B cell (primary cell): ENCODE measurements around the gene C14orf119. TPM values are rescaled to one million over a fixed set of nuclear protein-coding genes. Genes with fewer than 3 reads are reported as not detected.

Experiments used
- ATAC-seq: fragments of 200-7000 bp; cut with Tn5 transposase; one replicate; pipeline ENCODE4 v1.10.0; 2021; ENCODE audit warnings: low read depth, mild to moderate bottlenecking, moderate number of reproducible peaks, moderate library complexity
- CTCF ChIA-PET: fragments of 350-600 bp; sonication (Branson Sonifier 250); formaldehyde crosslinking; loops from one replicate; lab custom pipeline; 2021; ENCODE audit warnings: antibody characterized with exemption, inconsistent platforms; lab: Charles Lee
- POLR2A ChIA-PET: fragments of 350-600 bp; sonication (Branson Sonifier 250); formaldehyde crosslinking; loops from one replicate; lab custom pipeline; 2021; ENCODE audit warnings: antibody characterized with exemption; lab: Charles Lee
- DNase-seq: peaks from one replicate; pipeline ENCODE4 v3.0.0; 2013
- H2AFZ ChIP-seq: 2 replicates; pipeline ENCODE4 v1.6.1; 2012; ENCODE audit warnings: mild to moderate bottlenecking, low read depth, low read length; ENCODE audit not compliant: insufficient read depth, poor library complexity, severe bottlenecking
- H3K27ac ChIP-seq, 2 donors: 1 replicate in 1 of 2; 2 replicates in 1 of 2; pipeline ENCODE4 v1.5.1; 2012 to 2013; ENCODE audit warnings: low read length in 2 of 2, mild to moderate bottlenecking in 2 of 2, moderate library complexity in 1 of 2
- H3K27me3 ChIP-seq, 4 experiments: fragments of 200-600 bp in 1 of 4; sonication (generic) in 1 of 4; replicated peaks in 1 of 4; 1 replicate in 2 of 4; 2 replicates in 2 of 4; pipeline versions ENCODE4 v1.6.1 to v1.7.0; 2013 to 2016; ENCODE audit warnings: low read length in 3 of 4, mild to moderate bottlenecking in 2 of 4, mixed read lengths in 1 of 4, moderate library complexity in 1 of 4; ENCODE audit not compliant: insufficient read depth in 4 of 4, control insufficient read depth in 3 of 4; ENCODE audit errors: control extremely low read depth in 1 of 4
- H3K36me3 ChIP-seq, 2 experiments: replicated peaks in 1 of 2; 1 replicate in 1 of 2; 2 replicates in 1 of 2; pipeline versions ENCODE4 v1.6.1 to v1.7.1; 2013; ENCODE audit warnings: low read length in 1 of 2; ENCODE audit not compliant: insufficient read depth in 2 of 2, control insufficient read depth in 1 of 2; ENCODE audit errors: control extremely low read depth in 1 of 2, extremely low read depth in 1 of 2
- H3K4me1 ChIP-seq, 2 donors: fragments of 200-600 bp in 1 of 2; sonication (generic) in 1 of 2; 1 replicate in 1 of 2; 2 replicates in 1 of 2; pipeline versions ENCODE4 v1.5.1 to v1.6.1; 2013 to 2017; ENCODE audit warnings: low read length in 2 of 2; ENCODE audit not compliant: control insufficient read depth in 2 of 2, insufficient read depth in 2 of 2
- H3K4me2 ChIP-seq: replicated peaks from 2 replicates; pipeline ENCODE3; 2012; ENCODE audit warnings: mild to moderate bottlenecking, low read depth, low read length; ENCODE audit not compliant: poor library complexity, severe bottlenecking
- H3K4me3 ChIP-seq, 5 experiments: fragments of 200-600 bp in 1 of 5; sonication (generic) in 1 of 5; 1 replicate in 3 of 5; 2 replicates in 2 of 5; pipeline versions ENCODE4 v1.5.1 to v1.7.0; 2011 to 2016; ENCODE audit warnings: low read length in 4 of 5, mild to moderate bottlenecking in 4 of 5, low read depth in 2 of 5, control low read depth in 1 of 5, moderate library complexity in 1 of 5; ENCODE audit not compliant: insufficient read depth in 1 of 5; ENCODE audit errors: control extremely low read depth in 1 of 5, extremely low read depth in 1 of 5
- H3K79me2 ChIP-seq: fragments of 200-600 bp; sonication (generic); one replicate; pipeline ENCODE4 v1.6.0; 2016; ENCODE audit warnings: low read length; ENCODE audit not compliant: control insufficient read depth, insufficient read depth
- H3K9ac ChIP-seq: fragments of 200-600 bp; sonication (generic); 2 replicates; pipeline ENCODE4 v1.6.1; 2017; ENCODE audit warnings: mild to moderate bottlenecking, low read length, moderate library complexity
- H3K9me3 ChIP-seq, 3 donors: one replicate each; pipeline versions ENCODE4 v1.6.1 to v1.7.1; 2013; ENCODE audit warnings: low read length in 2 of 3; ENCODE audit not compliant: control insufficient read depth in 2 of 3, insufficient read depth in 1 of 3; ENCODE audit errors: control extremely low read depth in 1 of 3
- H4K20me1 ChIP-seq: 2 replicates; pipeline ENCODE4 v1.6.0; 2012; ENCODE audit warnings: mild to moderate bottlenecking, low read length; ENCODE audit not compliant: insufficient read depth, control insufficient read depth, poor library complexity, severe bottlenecking
- H3K27ac Mint-ChIP-seq: one replicate; pipeline ENCODE4 v1.8.0; 2021; ENCODE audit warnings: mixed read lengths
- H3K27me3 Mint-ChIP-seq: one replicate; pipeline ENCODE4 v1.8.0; 2021; ENCODE audit warnings: mixed read lengths
- H3K4me1 Mint-ChIP-seq: one replicate; pipeline ENCODE4 v1.8.0; 2021; ENCODE audit warnings: mixed read lengths
- H3K4me3 Mint-ChIP-seq: one replicate; pipeline ENCODE4 v1.8.0; 2021; ENCODE audit warnings: mixed read lengths
- H3K9me3 Mint-ChIP-seq: one replicate; pipeline ENCODE4 v1.8.0; 2022; ENCODE audit warnings: mixed read lengths; ENCODE audit not compliant: insufficient read depth
- EZH2 ChIP-seq: IDR thresholded peaks from 2 replicates; pipeline ENCODE4 v1.6.1; 2012; ENCODE audit warnings: borderline replicate concordance, low read depth, mild to moderate bottlenecking, moderate library complexity, low read length; ENCODE audit not compliant: insufficient read depth, poor library complexity, severe bottlenecking
- WGBS: methylation state at CpG from one replicate; pipeline ENCODE4 v1.1.5; 2013; ENCODE audit warnings: missing lambda C conversion rate; ENCODE audit not compliant: insufficient coverage; 5-methylcytosine and 5-hydroxymethylcytosine counted together
- intact Hi-C: fragments of 100-400 bp; cut with micrococcal nuclease; formaldehyde crosslinking; loops from one replicate; pipeline ENCODE4 v1.10.0; 2022
- polyA plus RNA-seq: library from polyadenylated mRNA; depleted of rRNA; stranded (reverse); fragments of >200 nt; gene quantifications from 2 replicates; pipeline ENCODE4 v1.2.3, GENCODE V29; 2012
- total RNA-seq, 2 donors: library from RNA; stranded (reverse); fragments of 120-200 nt in 1 of 2; gene quantifications; 1 replicate in 1 of 2; 2 replicates in 1 of 2; pipeline versions ENCODE4 v1.2.3 to v1.2.4, GENCODE V29; 2013 to 2022
- TF ChIP-seq, protein P1 (sequence below): fragments of 200-600 bp; IDR thresholded peaks from one replicate; pipeline ENCODE4 v1.8.0; 2022; ENCODE audit warnings: antibody characterized with exemption, mild to moderate bottlenecking

Gene C14orf119
- total and polyA plus RNA-seq, 2 donors (not counting 1 experiment from before 2014, with no cell fraction given) = 12.2 to 30.6 TPM

DNA sequence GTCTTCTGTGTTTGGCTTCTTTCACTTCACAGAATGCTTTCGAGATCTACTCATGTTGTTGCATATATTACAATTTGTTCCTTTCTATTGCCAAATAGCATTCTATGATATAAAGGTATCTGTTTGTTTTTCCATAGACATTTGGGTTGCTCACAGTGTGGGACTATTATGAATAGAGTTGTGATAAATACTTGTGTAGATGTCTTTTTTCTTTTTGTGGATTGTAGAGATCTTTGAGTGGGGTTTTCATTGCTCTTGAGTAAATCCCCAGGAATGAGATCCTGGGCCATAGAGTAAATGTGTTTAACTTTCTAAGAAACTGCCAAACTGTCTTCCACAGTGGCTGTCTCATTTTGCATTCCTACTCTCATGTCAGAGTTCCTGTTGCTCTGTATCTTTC is 48.6 kb downstream of the C14orf119 start:
- no CpG with 5 or more reads among the region's 1 CpG for WGBS
- H4K20me1 ChIP-seq = no peaks in the 10 kb centered on the region
- no peak overlapping the region for H3K4me2 ChIP-seq
- no peaks in the 10 kb centered on the region for H3K36me3 ChIP-seq
- DNase-seq (no peak), ATAC-seq (no peak)
- H3K79me2 ChIP-seq = no peaks in the 10 kb centered on the region
- peaks cover 6% of the 10 kb centered on the region for H3K4me1 Mint-ChIP-seq
- no peak overlapping the region for H3K4me3 Mint-ChIP-seq
- H3K9ac ChIP-seq = no peak overlapping the region
- peaks cover 12% of the 10 kb centered on the region for H3K27me3 Mint-ChIP-seq
- no peaks in the 10 kb centered on the region for H3K27me3 ChIP-seq
- intact Hi-C loops = no loop called here
- no peak overlapping the region for H3K27ac ChIP-seq
- H3K9me3 Mint-ChIP-seq = no peaks in the 10 kb centered on the region
- H3K4me3 ChIP-seq = no peak overlapping the region
- H3K27ac Mint-ChIP-seq = no peak overlapping the region
- H2AFZ ChIP-seq = no peak overlapping the region
- TF ChIP-seq EZH2 = no peak
- TF ChIP-seq, protein P1, sequence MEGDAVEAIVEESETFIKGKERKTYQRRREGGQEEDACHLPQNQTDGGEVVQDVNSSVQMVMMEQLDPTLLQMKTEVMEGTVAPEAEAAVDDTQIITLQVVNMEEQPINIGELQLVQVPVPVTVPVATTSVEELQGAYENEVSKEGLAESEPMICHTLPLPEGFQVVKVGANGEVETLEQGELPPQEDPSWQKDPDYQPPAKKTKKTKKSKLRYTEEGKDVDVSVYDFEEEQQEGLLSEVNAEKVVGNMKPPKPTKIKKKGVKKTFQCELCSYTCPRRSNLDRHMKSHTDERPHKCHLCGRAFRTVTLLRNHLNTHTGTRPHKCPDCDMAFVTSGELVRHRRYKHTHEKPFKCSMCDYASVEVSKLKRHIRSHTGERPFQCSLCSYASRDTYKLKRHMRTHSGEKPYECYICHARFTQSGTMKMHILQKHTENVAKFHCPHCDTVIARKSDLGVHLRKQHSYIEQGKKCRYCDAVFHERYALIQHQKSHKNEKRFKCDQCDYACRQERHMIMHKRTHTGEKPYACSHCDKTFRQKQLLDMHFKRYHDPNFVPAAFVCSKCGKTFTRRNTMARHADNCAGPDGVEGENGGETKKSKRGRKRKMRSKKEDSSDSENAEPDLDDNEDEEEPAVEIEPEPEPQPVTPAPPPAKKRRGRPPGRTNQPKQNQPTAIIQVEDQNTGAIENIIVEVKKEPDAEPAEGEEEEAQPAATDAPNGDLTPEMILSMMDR = no peak
- H3K4me1 ChIP-seq = no peaks in the 10 kb centered on the region
- POLR2A ChIA-PET = no interaction called here
- no peaks in the 10 kb centered on the region for H3K9me3 ChIP-seq
- CTCF ChIA-PET = no interaction called here

DNA sequence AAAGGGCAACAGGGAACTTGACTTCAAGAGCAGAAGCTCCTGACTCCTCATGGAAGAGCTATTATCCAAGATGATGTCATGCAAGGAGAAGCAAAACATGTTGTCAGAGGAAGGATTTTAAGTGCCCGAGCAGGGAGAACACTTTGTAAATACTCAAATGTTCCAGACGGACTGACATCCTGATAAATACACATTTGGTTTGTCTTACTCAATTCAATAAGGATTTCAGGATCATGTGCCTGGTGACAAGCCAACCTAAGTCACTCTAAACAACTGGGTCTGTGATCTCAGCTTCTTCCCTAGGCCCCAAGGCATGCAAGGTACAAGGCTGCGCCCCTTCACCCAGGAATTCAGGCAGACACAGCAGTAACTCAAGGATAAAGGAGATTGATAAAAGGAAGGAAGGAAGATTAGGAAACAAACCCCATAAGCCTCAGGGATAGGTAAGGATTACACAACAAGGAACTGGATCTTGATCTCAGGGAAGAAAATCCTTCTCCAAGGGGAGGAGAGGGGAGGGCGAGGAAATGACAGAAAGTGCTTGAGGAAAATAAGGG is 50.6 kb downstream of the C14orf119 start:
- peaks cover 6% of the 10 kb centered on the region for H3K4me1 Mint-ChIP-seq
- WGBS = 92% methylated on average over 2 of the region's 4 CpGs
- Histone ChIP-seq H4K20me1 (no peaks in the 10 kb centered on the region), H3K9me3 (no peaks in the 10 kb centered on the region), H2AFZ (no peak overlapping the region), H3K27me3 (no peaks in the 10 kb centered on the region), H3K79me2 (no peaks in the 10 kb centered on the region), H3K4me1 (no peaks in the 10 kb centered on the region), H3K36me3 (no peaks in the 10 kb centered on the region), H3K4me3 (no peak overlapping the region), H3K9ac (no peak overlapping the region), H3K4me2 (no peak overlapping the region), H3K27ac (no peak overlapping the region)
- CTCF ChIA-PET = no interaction called here
- H3K27ac Mint-ChIP-seq = no peak overlapping the region
- DNase-seq = no peak
- H3K9me3 Mint-ChIP-seq = no peaks in the 10 kb centered on the region
- no peak overlapping the region for H3K4me3 Mint-ChIP-seq
- POLR2A ChIA-PET = no interaction called here
- no peak for TF ChIP-seq EZH2
- TF ChIP-seq, protein P1 = no peak
- H3K27me3 Mint-ChIP-seq = peaks cover 12% of the 10 kb centered on the region
- intact Hi-C loops = no loop called here
- no peak for ATAC-seq
